Measurements from ENCODE around the gene NTRK1. TPM values are rescaled to one million over a fixed set of nuclear protein-coding genes. Genes with fewer than 3 reads are reported as not detected.

Gene NTRK1
- total and polyA plus RNA-seq, 2 donors (not counting 1 experiment from before 2014, with no cell fraction given), result not detected

- H3K4me3 Mint-ChIP-seq, result no peak overlapping the region
- Histone ChIP-seq H3K9me3 (ENCODE audit: control extremely low read depth in 1 of 3, control insufficient read depth in 2 of 3, insufficient read depth in 1 of 3, low read length in 2 of 3) (no peaks in the 10 kb centered on the region), H3K27ac (ENCODE audit: low read length in 2 of 2) (no peak overlapping the region), H3K4me3 (ENCODE audit: control extremely low read depth in 1 of 5, extremely low read depth in 1 of 5, insufficient read depth in 1 of 5, low read depth in 2 of 5, low read length in 4 of 5) (no peak overlapping the region), H3K9ac (ENCODE audit: low read length) (no peak overlapping the region), H2AFZ (ENCODE audit: insufficient read depth, low read depth, low read length, poor library complexity, severe bottlenecking) (no peak overlapping the region), H3K79me2 (ENCODE audit: control insufficient read depth, insufficient read depth, low read length) (no peaks in the 10 kb centered on the region), H4K20me1 (ENCODE audit: control insufficient read depth, insufficient read depth, low read length, poor library complexity, severe bottlenecking) (no peaks in the 10 kb centered on the region), H3K4me1 (ENCODE audit: control insufficient read depth in 2 of 2, insufficient read depth in 2 of 2, low read length in 2 of 2) (peaks cover 1 to 8% of the 10 kb centered on the region in 2 donors), H3K36me3 (replicated peaks in 1 of 2; ENCODE audit: control extremely low read depth in 1 of 2, control insufficient read depth in 1 of 2, extremely low read depth in 1 of 2, insufficient read depth in 2 of 2, low read length in 1 of 2) (no peaks in the 10 kb centered on the region), H3K27me3 (replicated peaks in 1 of 4; ENCODE audit: control extremely low read depth in 1 of 4, control insufficient read depth in 3 of 4, insufficient read depth in 4 of 4, low read length in 3 of 4) (peaks cover 0 to 53% (median 23%) of the 10 kb centered on the region in 4 experiments), H3K4me2 (replicated peaks; ENCODE audit: low read depth, low read length, poor library complexity, severe bottlenecking) (no peak overlapping the region)
- WGBS (ENCODE audit: insufficient coverage), result 87% methylated on average over 5 of the region's 12 CpGs
- CTCF ChIA-PET, result no interaction called here
- H3K27ac Mint-ChIP-seq, result no peak overlapping the region
- POLR2A ChIA-PET, result no interaction called here
- intact Hi-C loops (cut with micrococcal nuclease), result no loop called here
- H3K9me3 Mint-ChIP-seq (ENCODE audit: insufficient read depth), result no peaks in the 10 kb centered on the region
- TF ChIP-seq CTCF (IDR thresholded peaks at IDR 0.05) (no peak), EZH2 (IDR thresholded peaks at IDR 0.05; ENCODE audit: borderline replicate concordance, insufficient read depth, low read depth, low read length, poor library complexity, severe bottlenecking) (no peak)
- ATAC-seq (ENCODE audit: low read depth), result no peak
- peaks cover 3% of the 10 kb centered on the region for H3K4me1 Mint-ChIP-seq
- DNase-seq, result no peak
- peaks cover 50% of the 10 kb centered on the region for H3K27me3 Mint-ChIP-seq
These were observed 5.7 kb downstream of the NTRK1 start for GRCh38 chr1:156866249-156866909.

- Histone ChIP-seq H3K27ac (ENCODE audit: low read length in 2 of 2) (no peak overlapping the region), H3K79me2 (ENCODE audit: control insufficient read depth, insufficient read depth, low read length) (no peaks in the 10 kb centered on the region), H3K9ac (ENCODE audit: low read length) (no peak overlapping the region), H3K36me3 (replicated peaks in 1 of 2; ENCODE audit: control extremely low read depth in 1 of 2, control insufficient read depth in 1 of 2, extremely low read depth in 1 of 2, insufficient read depth in 2 of 2, low read length in 1 of 2) (no peaks in the 10 kb centered on the region), H3K4me2 (replicated peaks; ENCODE audit: low read depth, low read length, poor library complexity, severe bottlenecking) (no peak overlapping the region), H3K9me3 (ENCODE audit: control extremely low read depth in 1 of 3, control insufficient read depth in 2 of 3, insufficient read depth in 1 of 3, low read length in 2 of 3) (no peaks in the 10 kb centered on the region), H3K4me3 (ENCODE audit: control extremely low read depth in 1 of 5, extremely low read depth in 1 of 5, insufficient read depth in 1 of 5, low read depth in 2 of 5, low read length in 4 of 5) (no peak overlapping the region), H2AFZ (ENCODE audit: insufficient read depth, low read depth, low read length, poor library complexity, severe bottlenecking) (no peak overlapping the region), H4K20me1 (ENCODE audit: control insufficient read depth, insufficient read depth, low read length, poor library complexity, severe bottlenecking) (no peaks in the 10 kb centered on the region), H3K27me3 (replicated peaks in 1 of 4; ENCODE audit: control extremely low read depth in 1 of 4, control insufficient read depth in 3 of 4, insufficient read depth in 4 of 4, low read length in 3 of 4) (peaks cover 0 to 37% (median 8%) of the 10 kb centered on the region in 4 experiments), H3K4me1 (ENCODE audit: control insufficient read depth in 2 of 2, insufficient read depth in 2 of 2, low read length in 2 of 2) (no peaks in the 10 kb centered on the region)
- ChIA-PET CTCF (interaction anchor here (1.0 kb wide), 1 partner anchor 8 kb away, joined by 4 read pairs; no protein-coding TSS in a partner anchor), POLR2A (no interaction called here)
- WGBS (ENCODE audit: insufficient coverage), result 86% methylated on average over 13 of the region's 13 CpGs
- Mint-ChIP-seq H3K27me3 (peaks cover 40% of the 10 kb centered on the region), H3K9me3 (ENCODE audit: insufficient read depth) (no peaks in the 10 kb centered on the region), H3K4me1 (no peaks in the 10 kb centered on the region), H3K27ac (no peak overlapping the region), H3K4me3 (no peak overlapping the region)
- DNase-seq (no peak), ATAC-seq (ENCODE audit: low read depth) (no peak)
- intact Hi-C loops (cut with micrococcal nuclease), result no loop called here
- TF ChIP-seq CTCF (IDR thresholded peaks at IDR 0.05) (no peak), EZH2 (IDR thresholded peaks at IDR 0.05; ENCODE audit: borderline replicate concordance, insufficient read depth, low read depth, low read length, poor library complexity, severe bottlenecking) (no peak)
These were observed 7.7 kb downstream of the NTRK1 start for GRCh38 chr1:156868341-156868740.

Data from B cell (primary cell).